Middle frontal gyrus (tissue), 1 donor: ENCODE results near the gene PPP1R12B.
"Not testable (repeated sequence)": the region's sequence is repeated elsewhere in the genome, so short reads cannot be mapped to it uniquely, and the experiment has no call there.

Experiments used
- DNase-seq: peaks from one replicate; pipeline ENCODE4 v3.0.0-alpha.2; 2015; ENCODE audit warnings: low spot score; ENCODE audit errors: extremely low spot score

Gene PPP1R12B

DNA sequence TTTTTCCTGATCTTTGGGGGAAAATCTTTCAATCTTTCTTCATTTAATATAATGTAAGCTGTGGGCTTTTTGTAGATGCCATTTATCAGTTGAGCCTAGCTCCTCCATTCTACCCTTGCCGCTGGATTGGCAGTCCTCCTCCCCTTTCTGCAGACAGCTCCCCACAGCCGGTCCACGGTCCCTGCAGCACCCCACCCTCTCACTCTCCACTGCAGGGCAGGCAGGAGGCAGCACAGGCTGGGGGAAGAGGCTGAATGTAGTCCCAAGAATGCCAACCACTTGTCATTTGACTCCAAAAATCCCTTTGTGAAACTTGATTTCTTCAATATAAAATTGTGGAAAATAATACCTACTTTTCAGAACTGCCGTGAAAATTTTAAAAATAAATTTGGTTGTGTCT, 265.1 kb downstream of the PPP1R12B start:
- no peak for DNase-seq

DNA sequence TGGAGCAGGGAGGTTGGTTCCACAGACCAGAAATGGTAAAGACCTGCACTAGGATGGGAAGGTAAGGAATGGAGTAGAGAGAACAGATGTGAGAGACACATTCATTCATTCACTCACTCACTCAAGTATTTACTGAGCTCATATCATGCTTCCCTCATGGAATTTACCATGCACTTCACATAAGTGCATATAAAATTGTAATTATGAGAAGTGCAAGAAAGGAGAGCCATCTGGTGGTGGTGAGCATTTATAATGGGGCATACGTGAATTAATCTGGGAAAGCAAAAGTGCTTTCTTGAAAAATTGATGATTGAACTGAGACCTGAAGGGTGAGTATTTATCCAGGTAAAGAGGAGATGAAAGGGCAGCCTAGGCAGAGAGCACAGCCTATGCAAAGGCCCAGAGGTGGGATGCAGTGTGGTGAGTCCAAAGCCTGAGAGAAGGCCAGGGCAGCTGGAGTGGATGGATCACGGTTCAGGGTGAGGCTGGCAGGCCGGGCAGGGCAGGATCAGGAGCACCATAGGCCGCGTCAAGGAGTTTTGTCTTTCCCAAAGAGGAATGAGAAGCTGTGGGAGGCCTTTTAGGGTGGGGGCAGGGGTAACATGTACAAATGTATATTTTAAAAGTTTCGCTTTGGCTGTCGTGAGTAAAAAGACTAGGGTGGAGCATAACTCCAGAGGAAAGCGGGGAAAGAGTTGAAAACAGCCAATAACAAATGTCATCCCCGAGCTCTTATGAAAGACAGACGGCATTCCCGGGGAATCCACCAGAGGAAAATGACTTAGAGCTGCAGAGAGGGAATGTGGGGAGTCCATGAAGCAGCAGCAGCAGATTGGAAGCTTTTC, 266.1 kb downstream of the PPP1R12B start:
- not testable (repeated sequence) for DNase-seq

DNA sequence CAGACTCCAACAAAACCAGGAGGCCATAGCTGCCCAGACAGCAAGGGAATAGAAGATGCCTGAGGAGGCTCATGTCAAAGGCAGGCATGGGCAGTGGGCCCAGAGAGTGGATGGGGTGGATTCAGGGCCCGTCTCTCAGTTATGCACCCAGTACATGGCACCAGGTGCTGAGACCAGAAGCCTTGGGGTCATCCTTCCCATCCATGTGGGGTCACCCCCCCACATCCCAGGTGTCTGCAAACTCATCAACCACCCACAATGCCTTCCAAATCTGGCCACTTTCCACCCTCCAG, 266.7 kb downstream of the PPP1R12B start:
- DNase-seq: not testable (repeated sequence)

DNA sequence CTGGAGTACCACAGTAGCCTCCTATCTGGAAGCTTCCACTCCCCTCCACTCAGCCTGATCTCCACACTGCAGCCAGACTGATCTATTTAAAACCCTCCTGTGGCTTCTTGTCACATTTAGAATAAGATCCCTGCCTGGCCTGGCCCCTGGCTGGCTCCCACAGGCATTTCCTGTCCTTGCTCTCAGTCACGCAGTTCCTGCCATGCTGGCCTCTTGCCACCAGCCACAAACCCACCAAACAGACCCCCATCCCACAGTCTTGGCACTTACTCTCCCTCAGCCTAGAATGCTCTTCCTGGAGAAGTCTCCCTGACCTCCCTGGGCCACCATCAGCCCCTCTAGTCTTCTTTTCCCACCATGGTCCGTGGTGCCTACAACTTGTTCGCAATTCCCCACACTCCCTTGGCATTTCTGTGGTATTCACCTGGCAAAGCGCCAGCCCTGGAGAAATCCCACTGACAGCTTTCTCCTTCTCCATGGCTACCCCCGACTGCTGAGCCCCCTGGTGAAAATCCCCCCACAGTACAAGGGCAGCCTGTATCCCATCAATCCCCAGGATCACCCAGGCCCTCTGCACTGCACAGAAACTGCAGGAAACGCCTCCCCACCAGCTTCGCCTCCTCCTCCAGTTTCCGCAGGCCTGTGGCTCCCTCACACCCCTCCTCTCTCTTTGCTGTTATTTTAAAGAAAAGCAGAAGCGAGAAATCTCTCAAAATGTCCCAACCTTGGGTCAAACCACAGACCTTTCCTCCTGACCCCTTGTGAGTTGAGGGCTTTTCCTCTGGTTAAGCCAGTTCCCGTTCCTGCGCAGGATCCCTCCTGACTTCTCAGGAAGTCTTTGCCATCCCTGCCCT, 267.2 kb downstream of the PPP1R12B start:
- no peak for DNase-seq

DNA sequence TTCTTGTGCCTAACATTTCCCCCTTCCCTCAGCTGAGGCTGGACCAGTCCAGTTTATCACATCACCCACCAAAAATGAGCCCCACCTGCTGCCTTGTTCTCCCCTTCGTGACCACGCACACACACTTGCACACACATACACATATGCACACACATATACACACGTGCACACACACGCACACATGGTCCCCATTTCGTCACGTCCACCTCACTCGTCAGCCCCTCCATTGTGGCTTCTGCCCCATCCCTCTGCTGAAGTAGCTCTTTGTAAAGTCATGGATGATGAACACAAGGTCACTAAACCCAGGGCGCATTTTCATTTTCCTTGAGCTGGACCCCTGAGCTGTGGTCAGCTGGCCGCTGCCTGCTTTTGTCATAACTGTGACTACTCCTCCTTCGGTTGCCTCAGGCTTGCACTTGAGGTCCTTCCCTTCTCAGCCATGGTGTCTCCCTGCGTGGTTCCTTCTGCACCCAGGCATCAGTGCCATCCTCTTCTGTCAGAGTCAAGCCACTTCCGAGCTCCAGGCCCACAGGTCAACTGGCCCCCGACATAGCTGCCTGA, 267.9 kb downstream of the PPP1R12B start:
- DNase-seq: no peak

DNA sequence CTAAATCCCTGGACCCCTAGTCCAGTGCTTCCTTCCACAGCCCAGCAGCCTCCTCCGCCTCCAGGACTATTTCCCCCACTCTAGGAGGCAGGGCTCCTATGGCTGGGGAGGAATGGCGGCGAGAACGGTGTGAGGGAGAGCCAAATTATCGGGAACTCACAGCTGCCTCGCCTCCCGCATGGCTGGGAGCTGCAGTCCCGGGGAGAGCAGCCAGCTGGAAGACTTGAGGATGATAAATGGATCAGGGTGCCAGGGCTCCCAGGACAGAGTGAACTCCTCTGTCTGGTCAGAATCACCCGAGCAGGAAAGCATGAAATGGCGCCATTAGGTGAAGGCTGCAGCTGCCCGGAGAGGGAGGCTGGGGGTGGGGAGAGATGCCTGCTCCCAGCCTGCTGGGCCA, 270.5 kb downstream of the PPP1R12B start:
- DNase-seq: not testable (repeated sequence)

DNA sequence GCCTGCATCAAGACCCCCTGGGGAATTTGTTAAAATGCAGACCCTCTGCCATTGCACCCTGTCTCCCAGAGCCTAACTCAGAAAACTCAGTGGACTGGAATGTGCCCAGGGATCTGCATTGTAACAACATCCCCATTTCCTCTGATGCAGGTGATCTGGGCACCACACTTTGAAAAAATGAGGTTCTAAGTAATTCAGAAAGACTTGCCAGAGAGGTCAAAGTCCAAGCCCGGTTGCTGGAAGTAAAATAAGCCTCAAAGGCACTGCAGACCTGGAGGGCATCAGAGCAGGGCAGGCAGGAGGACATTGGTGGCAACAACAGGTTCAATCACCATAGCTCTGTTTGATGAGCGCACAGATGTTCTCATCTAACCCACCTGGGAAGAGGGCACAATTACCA, 271.0 kb downstream of the PPP1R12B start:
- no peak for DNase-seq

DNA sequence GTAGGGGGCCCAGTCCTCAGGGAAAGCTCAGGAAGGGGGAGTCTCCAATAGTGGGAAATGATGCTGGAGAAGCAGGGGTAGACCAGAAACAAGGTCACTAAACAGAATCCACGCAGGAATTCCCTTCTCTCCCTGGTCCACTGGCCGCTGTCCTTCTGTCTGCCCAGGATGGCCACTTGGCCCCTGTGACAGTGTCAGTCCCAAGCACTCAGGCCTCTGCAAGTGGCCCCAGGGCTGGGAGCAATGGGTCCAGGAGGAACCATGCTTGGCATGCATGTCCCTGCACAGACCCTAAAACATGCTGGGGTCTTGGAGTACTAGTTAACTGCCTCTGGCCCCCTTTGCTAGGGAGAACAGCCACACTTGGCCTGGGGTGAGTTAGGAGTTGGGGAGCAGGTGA, 271.5 kb downstream of the PPP1R12B start:
- not testable (repeated sequence) for DNase-seq

DNA sequence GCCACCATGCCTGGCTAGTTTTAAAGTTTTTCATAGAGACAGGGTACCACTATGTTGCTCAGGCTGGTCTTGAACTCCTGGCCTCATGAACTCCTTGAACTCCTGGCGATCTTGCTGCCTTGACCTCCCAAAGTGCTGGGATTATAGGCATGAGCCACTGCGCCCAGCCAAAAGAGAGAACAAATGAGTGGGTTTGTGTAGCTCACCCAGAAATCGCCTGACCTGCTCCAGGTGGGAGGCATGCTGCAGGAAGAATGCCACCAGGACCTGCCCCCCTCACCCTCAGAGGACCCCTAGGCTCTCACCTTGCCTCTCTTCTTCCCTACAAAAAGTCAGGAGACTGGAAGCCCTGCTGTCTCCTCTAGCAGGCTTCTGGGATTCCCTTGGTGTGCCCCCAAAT, 272.9 kb downstream of the PPP1R12B start:
- DNase-seq: no peak

DNA sequence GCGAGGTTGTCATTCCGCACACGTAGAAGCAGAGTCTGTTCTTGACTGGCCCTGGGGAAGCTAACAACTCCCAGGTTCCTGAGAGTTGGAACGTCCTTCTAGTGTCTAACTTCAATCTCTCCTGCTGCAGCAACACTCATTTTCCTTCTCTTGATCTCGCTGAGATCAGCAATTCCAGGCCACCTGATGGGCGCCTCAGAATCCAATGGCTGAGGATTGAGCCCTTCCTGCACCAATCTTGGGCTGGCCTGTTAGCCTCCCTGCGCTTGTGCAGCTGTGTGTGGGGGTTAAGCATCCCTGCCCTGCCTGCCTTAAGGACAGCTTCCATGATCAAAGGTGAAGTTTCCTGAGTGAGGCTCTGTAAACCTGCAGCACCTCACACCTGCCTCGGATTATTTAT, 273.9 kb downstream of the PPP1R12B start:
- DNase-seq: no peak

DNA sequence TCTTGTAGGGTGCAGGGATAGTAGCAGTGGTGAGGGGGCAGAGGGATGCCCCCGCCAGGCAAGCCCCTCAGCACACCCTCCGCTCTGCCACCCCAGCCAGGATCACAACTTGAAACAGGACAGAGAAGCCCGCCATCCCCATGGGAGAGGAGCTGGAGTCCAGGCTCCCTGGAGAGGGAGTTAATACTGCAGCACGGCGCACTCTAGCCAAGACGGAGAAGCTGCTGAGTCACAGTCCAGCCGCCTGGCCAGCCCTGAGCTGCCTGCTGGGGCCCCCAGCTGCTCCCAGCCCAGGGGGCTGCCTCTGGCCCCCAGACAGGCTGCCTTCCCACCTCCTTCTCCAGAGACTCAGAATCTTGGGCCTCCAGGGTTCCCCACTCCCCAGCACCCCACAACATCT, 274.6 kb downstream of the PPP1R12B start:
- no peak for DNase-seq

DNA sequence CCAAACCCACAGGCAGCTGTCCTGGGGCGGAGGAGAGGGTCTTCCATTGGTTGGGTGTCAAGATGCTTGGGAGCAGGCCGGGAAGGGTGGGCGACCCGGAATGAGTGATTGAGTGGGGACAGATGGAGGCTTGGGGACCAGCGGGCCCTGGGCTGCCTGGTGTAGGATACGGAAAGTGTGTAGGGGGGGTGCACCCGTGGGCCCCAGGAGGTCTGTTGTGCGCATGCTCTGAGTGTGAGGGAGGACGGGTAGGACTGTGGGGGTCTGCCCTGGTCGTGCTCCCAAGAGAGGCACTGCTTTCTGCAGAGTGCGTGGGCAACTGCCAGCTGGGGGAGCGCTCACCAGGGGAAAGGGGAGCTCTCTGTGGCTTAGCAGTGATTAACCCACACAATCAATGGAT, 275.0 kb downstream of the PPP1R12B start:
- DNase-seq: not testable (repeated sequence)

DNA sequence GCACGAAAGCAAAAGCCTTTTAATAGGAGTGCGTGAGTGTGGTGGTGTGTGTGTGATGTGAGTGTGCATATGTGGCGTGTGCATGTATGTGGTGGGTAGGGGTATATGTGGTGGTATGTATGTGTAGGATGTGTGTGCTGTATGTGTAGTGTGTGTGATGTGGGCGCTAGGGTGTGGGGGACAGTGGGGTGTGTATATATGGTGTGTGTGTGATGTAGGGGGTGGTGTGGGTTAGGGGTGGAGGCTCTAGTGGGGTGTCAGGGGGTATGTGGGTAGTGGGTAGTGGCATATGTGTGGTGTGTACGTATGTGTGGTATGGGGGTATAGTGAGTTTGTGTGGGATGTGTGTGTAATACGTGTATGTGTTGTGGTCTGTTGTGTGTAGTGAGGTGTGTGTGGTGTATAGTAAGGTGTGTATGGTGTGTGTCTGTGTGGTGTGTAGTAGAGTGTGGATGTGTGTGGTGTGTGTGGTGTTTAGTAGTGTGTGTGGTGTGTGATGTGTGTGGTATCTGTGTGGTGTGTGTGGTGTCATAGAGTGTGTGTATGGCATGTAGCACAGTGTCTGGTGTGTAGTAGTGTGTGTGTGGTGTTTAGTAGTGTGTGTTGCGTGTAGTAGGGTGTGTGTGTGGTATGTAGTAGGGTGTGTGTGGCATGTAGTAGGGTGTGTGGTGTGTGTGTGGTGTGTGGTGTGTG, 275.7 kb downstream of the PPP1R12B start:
- no peak for DNase-seq

DNA sequence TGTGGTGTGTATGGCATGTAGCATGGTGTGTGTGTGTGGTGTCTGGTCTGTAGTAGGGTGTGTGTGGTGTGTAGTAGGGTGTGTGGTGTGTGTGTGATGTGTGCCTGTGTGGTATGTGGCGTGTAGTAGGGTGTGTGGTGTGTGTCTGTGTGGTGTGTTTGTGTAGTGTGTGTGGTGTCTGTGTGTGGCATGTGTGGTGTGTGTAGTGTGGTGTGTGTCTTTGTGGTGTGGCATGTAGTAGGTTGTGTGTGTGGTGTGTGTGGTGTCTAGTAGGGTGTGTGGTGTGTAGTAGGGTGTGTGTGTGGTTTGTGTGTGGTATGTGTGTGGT, 276.2 kb downstream of the PPP1R12B start:
- DNase-seq: no peak

DNA sequence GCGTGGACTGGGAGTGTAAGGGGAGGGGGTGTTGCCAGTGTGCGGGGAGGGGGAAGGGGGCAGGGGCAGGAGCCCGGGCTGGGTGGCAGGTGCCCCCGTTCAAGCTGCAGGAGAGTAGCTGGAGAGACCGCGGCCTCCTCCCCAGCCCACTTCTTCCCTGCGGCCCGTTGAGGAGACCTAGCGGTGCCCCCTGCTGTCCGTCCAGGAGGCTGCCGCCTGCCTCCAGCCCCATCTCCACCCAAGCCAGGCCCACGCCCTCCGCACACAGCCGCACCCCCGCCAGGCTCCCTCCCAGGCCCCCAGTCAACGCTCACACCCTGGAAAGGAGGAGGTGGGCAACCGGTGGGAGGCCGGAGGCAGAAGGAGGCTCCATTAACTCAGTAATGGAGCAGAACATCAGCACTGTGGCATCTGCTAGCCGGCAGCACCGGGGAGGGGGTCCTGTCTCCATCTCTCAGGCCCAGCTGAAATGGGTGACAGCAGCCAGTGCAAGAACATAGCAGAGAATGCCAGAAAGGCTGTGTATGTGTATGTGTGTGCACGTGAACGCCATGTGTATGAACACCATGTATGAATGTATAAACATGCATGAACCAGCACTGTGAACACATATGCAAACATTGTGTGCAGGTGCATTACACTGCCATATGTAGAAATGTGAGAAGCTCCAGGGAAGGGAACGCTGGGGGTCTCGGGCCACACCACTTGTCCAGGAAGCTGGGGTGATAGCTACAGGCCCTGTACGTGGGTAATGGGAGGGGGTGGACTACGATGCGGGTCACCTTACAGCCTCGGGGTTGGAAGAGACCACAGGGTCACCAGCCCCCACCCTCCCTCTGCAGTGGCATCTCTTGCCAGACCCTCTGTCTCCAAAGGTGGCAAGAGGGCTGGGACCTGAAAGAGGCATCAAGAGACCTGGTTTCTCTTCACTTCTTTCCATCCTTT, 277.2 kb downstream of the PPP1R12B start:
- no peak for DNase-seq

DNA sequence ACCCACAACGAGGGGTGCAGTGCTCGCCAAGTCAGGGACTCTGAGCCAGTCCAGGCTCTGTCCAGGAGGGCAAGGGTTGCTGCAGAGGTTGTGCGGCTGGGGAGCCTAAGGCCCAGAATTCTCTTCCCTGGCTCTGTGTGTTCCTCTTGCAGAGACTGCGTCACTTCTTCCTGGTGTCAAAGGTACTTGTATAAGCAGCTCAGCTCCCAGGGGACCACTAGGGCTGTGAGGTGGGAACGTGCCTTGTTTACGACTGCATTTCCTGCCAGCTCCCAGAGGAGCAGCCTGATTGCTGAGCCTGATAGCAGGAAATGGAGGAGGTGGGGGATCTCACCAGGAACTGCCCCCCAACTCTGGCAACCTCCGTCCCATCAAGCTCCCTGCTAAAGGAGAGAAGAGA, 278.5 kb downstream of the PPP1R12B start:
- not testable (repeated sequence) for DNase-seq

DNA sequence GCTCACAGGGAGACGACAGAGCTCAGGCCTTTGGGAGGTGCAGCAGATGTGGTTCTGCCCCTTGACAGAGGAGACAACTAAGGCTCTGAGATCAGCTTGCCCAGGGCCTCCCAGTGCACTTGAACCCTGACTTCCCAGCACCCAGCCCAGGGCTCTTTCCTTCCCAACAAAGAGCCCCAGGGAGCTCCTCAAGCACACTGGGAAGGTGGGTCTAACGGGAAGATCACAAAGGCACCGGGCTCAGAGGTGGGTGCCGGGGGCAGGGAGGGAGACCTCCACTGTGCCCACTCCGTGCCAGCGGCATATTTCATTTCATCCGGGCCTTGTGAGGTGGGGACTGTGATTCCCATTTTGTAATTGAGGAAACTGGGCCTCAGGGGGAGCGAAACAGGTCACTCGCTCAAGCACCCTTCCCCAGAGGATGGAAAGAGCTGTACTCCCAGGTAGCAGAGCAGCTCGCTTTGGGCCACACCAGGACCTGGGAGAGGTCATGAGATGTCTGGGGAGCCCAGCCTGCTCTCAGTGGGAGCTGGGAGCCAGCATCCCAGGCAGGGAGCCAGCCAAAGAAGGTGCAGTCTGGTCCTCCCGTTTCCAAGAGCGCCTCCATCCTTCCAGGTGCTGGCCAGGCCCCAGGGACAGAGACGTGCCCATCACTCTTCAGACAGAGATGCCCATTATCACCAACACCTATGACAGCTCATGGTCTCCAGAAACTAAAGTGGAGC, 279.5 kb downstream of the PPP1R12B start:
- no peak for DNase-seq

DNA sequence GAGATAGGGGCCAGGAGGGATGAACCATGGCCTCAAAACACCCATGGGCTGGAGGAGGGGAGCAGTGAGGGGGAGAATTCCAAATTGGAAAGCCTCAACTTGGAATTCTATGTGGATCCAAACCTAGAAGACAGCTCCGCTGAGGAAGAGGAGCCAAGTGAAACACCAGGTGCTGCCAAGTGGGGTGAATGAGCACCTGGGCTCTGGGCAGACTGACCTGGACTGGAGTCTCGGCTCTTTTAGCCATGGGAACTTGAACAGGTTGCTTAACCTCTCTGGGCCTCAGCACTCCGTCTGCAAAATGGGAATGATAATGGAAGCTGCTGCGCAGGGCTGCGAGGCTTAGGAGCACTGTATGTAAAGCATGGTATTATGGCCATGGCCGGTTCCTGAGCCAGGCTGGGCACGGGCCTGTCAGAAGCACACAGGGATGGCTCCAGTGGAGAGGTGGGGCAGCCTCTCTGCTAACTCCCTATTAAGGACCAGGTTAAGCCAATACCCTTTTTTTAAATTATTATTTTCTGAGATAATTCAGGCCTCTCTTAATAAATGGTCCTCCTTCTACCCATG, 280.2 kb downstream of the PPP1R12B start:
- no peak for DNase-seq

DNA sequence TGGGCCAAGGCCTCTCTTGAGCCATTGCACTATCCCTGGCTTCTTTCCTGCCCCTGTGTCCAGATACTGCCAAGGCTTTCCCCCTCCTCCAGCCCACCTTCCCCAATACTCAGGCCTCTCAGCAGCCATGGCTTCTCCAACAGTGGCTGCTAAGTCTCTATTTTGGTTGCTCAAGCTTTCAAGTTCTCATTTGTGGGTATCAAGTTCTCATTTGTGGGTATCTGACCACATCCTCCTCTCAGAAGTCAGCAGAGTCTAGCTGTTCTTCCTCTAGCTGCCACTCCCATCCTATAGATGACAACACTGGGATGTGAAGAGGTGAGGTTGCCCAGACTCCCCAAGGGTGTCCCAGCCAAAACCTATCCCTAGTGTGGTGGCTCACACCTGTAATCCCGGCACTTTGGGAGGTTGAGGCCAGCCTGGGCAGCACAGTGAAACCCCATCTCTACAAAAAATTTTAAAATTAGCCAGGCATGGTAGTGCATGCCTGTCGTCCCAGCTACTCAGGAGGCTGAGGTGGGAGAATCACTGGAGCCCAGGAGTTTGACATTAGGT, 280.8 kb downstream of the PPP1R12B start:
- DNase-seq: not testable (repeated sequence)
